Stomach smooth muscle (tissue), 2 donors: ENCODE results near the gene SMARCA1.
A peak's percentile ranks its signal among the peaks of the same experiment; 100 is the strongest.
"Not testable (repeated sequence)": the region's sequence is repeated elsewhere in the genome, so short reads cannot be mapped to it uniquely, and the experiment has no call there.

Experiments used
- H3K27ac ChIP-seq: one replicate; pipeline ENCODE4 v1.7.0; 2013; ENCODE audit warnings: mild to moderate bottlenecking, low read length, inconsistent platforms
- H3K27me3 ChIP-seq, 2 donors: one replicate each; pipeline ENCODE4 v1.7.0; 2013; ENCODE audit warnings: low read length in 2 of 2; ENCODE audit not compliant: insufficient read depth in 2 of 2, control insufficient read depth in 1 of 2
- H3K36me3 ChIP-seq, 2 donors: one replicate each; pipeline ENCODE4 v1.7.0; 2013; ENCODE audit warnings: low read length in 2 of 2; ENCODE audit not compliant: control insufficient read depth in 2 of 2, insufficient read depth in 2 of 2
- H3K4me1 ChIP-seq: one replicate; pipeline ENCODE4 v1.7.0; 2013; ENCODE audit warnings: low read length; ENCODE audit not compliant: control insufficient read depth, insufficient read depth
- H3K4me3 ChIP-seq, 2 donors: one replicate each; pipeline ENCODE4 v1.7.0; 2013; ENCODE audit warnings: low read length in 2 of 2
- H3K9ac ChIP-seq, 2 donors: one replicate each; pipeline ENCODE4 v1.7.0; 2013; ENCODE audit warnings: low read length in 2 of 2, mild to moderate bottlenecking in 1 of 2
- H3K9me3 ChIP-seq, 2 donors: one replicate each; pipeline ENCODE4 v1.7.0; 2013; ENCODE audit warnings: low read length in 2 of 2; ENCODE audit not compliant: control insufficient read depth in 2 of 2
- donor health status: healthy.
- donor health status: Pancreatic carcinoma.

SMARCA1 gene, protein sequence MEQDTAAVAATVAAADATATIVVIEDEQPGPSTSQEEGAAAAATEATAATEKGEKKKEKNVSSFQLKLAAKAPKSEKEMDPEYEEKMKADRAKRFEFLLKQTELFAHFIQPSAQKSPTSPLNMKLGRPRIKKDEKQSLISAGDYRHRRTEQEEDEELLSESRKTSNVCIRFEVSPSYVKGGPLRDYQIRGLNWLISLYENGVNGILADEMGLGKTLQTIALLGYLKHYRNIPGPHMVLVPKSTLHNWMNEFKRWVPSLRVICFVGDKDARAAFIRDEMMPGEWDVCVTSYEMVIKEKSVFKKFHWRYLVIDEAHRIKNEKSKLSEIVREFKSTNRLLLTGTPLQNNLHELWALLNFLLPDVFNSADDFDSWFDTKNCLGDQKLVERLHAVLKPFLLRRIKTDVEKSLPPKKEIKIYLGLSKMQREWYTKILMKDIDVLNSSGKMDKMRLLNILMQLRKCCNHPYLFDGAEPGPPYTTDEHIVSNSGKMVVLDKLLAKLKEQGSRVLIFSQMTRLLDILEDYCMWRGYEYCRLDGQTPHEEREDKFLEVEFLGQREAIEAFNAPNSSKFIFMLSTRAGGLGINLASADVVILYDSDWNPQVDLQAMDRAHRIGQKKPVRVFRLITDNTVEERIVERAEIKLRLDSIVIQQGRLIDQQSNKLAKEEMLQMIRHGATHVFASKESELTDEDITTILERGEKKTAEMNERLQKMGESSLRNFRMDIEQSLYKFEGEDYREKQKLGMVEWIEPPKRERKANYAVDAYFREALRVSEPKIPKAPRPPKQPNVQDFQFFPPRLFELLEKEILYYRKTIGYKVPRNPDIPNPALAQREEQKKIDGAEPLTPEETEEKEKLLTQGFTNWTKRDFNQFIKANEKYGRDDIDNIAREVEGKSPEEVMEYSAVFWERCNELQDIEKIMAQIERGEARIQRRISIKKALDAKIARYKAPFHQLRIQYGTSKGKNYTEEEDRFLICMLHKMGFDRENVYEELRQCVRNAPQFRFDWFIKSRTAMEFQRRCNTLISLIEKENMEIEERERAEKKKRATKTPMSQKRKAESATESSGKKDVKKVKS

DNA sequence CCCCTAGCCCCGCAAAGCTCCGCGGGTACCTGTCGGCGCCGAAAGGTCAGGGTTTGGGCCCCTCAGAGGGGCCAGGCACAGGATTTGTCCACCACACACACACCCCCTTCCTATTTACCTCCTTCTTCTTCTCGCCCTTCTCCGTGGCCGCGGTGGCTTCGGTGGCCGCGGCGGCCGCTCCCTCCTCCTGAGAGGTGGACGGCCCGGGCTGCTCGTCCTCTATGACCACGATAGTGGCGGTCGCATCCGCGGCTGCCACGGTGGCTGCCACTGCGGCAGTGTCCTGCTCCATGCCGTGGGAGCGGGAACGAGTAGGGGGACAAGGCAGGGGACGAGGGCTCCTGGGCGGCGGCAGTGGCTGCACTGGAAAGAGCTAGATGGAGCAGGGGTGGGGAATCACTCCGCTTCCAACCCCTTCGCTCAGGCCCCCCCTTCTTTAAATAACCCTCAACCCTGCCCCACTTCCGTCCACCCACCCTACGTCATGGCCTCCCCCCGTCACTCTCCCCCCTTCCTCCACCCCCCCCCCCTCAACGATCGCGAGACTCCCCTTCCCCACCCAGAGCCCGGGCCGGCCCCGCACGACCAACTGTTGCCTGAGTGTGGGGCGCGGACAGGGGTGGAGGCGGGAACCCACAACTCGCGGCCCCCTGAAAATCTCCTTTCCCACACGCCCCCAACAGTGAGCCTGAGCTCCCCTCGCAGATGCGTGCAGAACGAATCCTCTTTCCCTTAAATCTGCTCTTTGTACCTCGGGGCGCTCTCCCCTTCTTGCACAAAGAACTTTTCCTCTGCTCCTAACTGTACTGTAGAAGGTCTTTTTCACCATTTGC is at the start of gene SMARCA1:
Gene SMARCA1, minus strand, starts transcription at position 412 of the 833 bp plus-strand sequence. Its CDS starts 120 bp downstream, at position 292.
- Histone ChIP-seq H3K4me3 (peak within 1 kb of the TSS; percentile 65 to 73), H3K9ac (peak within 1 kb of the TSS; percentile 77 to 79), H3K4me1 (no peaks in the 10 kb centered on the region)

DNA sequence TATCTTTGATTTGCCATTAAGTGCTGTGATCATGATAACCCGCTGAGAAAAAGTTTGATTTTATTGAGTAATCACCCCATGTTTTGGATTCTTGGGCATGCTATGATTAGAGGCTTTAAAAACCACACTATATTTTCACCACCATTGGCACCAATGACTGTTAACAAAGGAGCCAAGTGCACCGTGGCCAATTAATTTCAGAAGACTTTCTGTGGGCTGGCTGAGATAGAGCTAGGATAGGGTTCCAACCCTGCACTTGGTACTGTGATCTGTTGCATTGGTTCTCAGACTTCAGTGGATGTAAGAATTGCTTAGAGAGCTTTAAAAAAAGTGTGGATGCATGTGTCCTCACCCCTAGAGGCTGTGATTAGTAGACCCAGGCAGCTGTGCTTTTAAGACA is 49.1 kb upstream of the SMARCA1 start:
- Histone ChIP-seq H3K9me3 (no peaks in the 10 kb centered on the region), H3K36me3 (peaks cover 9 to 18% of the 10 kb centered on the region in 2 donors), H3K27me3 (no peaks in the 10 kb centered on the region), H3K9ac (no peak overlapping the region), H3K27ac (no peak overlapping the region), H3K4me1 (no peaks in the 10 kb centered on the region), H3K4me3 (no peak overlapping the region)

More for the DNA sequence above, at the start of gene SMARCA1:
- no peaks in the 10 kb centered on the region for H3K36me3 ChIP-seq
- no peaks in the 10 kb centered on the region for H3K27me3 ChIP-seq
- no peaks in the 10 kb centered on the region for H3K9me3 ChIP-seq
- H3K27ac ChIP-seq = peak within 1 kb of the TSS; percentile 86

DNA sequence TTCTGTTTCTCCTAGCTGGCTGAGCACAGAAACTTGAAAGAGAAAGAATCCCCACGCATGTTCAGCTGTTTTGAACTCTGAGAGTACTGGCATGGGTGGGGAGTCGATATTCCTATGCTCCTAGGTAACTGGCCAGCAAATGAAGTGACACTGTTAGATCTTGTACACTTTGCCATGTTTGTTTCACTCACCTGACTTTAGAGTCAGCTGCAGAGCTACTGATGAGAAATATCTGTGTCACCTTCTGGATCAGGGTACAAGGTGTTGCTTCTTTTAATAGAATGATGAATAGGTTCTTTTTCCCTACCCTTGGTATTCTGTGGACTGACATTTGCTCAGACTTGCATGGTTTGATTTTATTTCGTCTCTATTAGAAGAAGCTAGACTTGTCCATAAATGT is 45.1 kb upstream of the SMARCA1 start:
- Histone ChIP-seq H3K36me3 (peaks cover 3 to 4% of the 10 kb centered on the region in 2 donors), H3K4me3 (no peak overlapping the region), H3K9ac (no peak overlapping the region), H3K27me3 (no peaks in the 10 kb centered on the region), H3K27ac (no peak overlapping the region), H3K9me3 (no peaks in the 10 kb centered on the region), H3K4me1 (no peaks in the 10 kb centered on the region)

DNA sequence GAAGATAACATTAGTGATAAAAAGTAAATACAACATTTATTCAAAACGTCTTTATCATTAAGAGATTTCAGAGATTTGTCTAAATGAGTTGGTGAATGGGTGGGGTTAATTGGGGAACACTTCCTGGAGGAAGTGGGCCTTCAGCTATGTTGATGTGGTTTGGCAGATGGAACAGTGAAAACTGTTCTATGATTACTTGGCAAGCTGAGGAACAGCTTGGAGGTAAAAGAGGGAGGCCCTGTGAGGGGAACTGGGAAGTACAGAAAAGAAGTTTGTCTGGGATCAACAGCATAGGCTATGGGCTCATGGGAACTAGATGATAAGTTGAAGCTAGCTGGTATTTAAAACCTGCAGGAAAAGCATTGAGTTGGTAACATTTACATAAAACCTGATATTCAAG is 42.8 kb upstream of the SMARCA1 start:
- Histone ChIP-seq H3K27ac (no peak overlapping the region), H3K27me3 (no peaks in the 10 kb centered on the region), H3K9ac (no peak overlapping the region), H3K4me1 (no peaks in the 10 kb centered on the region), H3K9me3 (no peaks in the 10 kb centered on the region), H3K4me3 (no peak overlapping the region), H3K36me3 (peaks cover 6 to 15% of the 10 kb centered on the region in 2 donors)

DNA sequence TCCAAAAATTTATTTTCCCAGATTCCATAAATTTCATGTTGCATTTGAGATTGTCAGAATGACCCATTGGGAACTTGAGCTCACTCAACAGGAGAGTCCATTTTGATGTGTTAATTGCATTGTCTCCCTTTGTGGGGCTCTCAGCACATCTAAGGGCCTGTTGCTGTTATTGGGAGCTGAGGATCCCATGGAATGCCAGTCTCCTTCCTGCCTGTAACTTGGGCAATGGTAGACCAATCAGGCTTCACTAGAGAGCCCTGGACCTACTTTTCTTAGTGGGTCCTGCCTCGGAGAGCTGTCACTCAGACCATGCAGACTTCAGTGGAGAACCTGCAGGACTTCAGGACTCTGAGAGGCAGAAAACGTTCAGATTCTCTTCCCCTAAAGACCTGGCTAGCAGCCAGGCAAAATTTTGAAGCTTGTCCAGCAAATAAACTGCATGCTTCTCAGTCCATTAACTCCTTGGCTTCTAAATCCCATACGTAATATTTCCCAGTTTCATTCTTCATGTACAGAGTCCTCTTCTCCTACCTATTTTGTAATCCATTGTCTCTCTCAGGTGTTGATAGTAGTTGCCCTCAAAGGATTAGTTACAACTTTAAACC is 41.9 kb upstream of the SMARCA1 start:
- H3K9me3 ChIP-seq = no peaks in the 10 kb centered on the region
- no peaks in the 10 kb centered on the region for H3K27me3 ChIP-seq
- H3K4me1 ChIP-seq = no peaks in the 10 kb centered on the region
- H3K4me3 ChIP-seq = no peak overlapping the region
- no peak overlapping the region for H3K9ac ChIP-seq
- no peak overlapping the region for H3K27ac ChIP-seq
- H3K36me3 ChIP-seq = peaks cover 6 to 21% of the 10 kb centered on the region in 2 donors

DNA sequence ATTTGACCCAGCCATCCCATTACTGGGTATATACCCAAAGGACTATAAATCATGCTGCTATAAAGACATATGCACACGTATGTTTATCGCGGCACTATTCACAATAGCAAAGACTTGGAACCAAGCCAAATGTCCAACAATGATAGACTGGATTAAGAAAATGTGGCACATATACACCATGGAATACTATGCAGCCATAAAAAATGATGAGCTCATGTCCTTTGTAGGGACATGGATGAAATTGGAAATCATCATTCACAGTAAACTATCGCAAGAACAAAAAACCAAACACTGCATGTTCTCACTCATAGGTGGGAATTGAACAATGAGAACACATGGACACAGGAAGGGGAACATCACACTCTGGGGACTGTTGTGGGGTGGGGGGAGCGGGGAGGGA is 41.1 kb upstream of the SMARCA1 start:
- not testable (repeated sequence) for H3K9ac ChIP-seq, H3K4me3 ChIP-seq

DNA sequence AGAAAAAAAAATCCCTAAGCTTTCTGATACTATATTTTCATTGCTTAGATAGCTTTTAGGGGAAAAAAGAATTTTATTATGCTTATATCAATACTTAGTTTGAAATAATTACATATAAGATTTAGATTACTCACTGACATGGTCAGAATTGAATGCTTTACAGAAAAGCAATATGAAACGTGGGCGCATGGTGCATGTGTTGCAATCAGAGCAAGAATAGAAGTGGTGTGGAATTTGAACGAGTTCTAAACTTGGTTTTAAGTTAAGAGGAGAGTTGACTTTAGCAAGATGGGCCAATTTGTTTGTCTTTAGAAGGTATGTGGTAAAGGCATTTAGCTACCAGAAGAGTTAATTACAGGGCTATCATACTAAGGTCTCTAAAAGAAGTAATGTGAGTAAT is 38.2 kb upstream of the SMARCA1 start:
- Histone ChIP-seq H3K4me1 (no peaks in the 10 kb centered on the region), H3K4me3 (no peak overlapping the region), H3K9me3 (no peaks in the 10 kb centered on the region), H3K27me3 (no peaks in the 10 kb centered on the region), H3K36me3 (peaks cover 3 to 24% of the 10 kb centered on the region in 2 donors), H3K9ac (no peak overlapping the region), H3K27ac (no peak overlapping the region)

More for the DNA sequence above, 41.1 kb upstream of the SMARCA1 start:
- H3K9me3 ChIP-seq, H3K27ac ChIP-seq, H3K27me3 ChIP-seq, H3K4me1 ChIP-seq: not testable (repeated sequence)
- H3K36me3 ChIP-seq = peaks cover 6 to 26% of the 10 kb centered on the region in 2 donors

DNA sequence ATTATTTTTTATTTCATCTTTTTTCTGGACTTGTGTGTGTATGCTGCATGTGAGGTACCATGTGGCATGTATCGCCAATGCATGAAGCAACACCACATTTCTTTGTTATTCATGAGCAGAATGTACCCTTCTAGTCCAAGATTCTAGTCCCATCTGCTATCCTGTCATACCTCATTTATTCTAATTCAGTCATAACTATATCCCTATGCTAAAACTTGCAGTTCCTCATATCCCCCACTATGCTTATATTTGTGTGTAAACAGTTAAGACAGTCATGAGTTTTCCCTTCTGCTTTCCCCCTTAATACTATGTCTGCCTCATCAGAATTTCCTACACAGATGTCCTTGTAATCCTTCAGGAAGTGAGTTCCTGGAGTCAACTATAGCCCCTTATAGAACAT is 36.5 kb upstream of the SMARCA1 start:
- Histone ChIP-seq H3K27me3 (no peaks in the 10 kb centered on the region), H3K36me3 (peaks cover 3 to 24% of the 10 kb centered on the region in 2 donors), H3K4me3 (no peak overlapping the region), H3K9me3 (no peaks in the 10 kb centered on the region), H3K27ac (no peak overlapping the region), H3K4me1 (no peaks in the 10 kb centered on the region), H3K9ac (no peak overlapping the region)

DNA sequence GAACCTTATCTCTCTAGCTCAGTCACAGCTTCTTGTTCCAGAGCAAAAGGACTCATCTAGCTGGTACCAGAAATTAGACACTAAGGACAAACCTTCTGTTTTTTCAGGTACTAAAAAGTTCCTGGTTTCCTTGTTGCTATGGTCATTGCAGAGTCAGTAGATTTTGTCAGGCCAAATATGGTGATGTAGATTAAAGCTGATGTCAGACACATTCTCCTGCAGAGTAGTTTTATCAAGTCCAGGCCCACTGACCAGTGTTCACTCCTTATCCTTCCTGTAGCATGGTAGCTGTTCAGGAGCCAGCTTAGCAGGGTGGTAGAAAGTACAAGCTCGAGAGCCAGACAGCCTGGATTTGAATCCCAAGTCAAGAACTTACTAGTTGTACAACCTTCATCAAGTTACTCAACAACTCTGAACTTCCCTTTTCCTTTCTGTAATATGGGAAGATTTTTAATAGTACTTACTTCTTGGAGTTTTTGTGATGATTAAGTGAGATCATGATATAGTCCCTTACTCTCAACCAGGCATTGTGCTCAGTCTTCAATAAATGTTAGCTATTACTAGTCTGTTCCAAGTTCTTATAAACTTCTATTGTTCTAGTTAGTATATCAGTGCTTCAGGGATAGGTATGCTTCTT is 34.7 kb upstream of the SMARCA1 start:
- Histone ChIP-seq H3K36me3 (peaks cover 3 to 24% of the 10 kb centered on the region in 2 donors), H3K9ac (no peak overlapping the region), H3K4me3 (no peak overlapping the region), H3K9me3 (no peaks in the 10 kb centered on the region), H3K27ac (no peak overlapping the region), H3K4me1 (no peaks in the 10 kb centered on the region), H3K27me3 (no peaks in the 10 kb centered on the region)
